GM12891 (cell line): ENCODE data around the gene SLC6A19.

Experiments
- POLR2A ChIP-seq: IDR thresholded peaks from 2 replicates; pipeline ENCODE4 v1.6.1; 2011; ENCODE audit warnings: low read depth, low read length, control low read depth
- POLR2AphosphoS5 ChIP-seq: IDR thresholded peaks from 2 replicates; pipeline ENCODE4 v1.6.1; 2011; ENCODE audit warnings: low read depth, low read length, control low read depth
- TAF1 ChIP-seq: IDR thresholded peaks from 2 replicates; pipeline ENCODE4 v1.6.1; 2011; ENCODE audit warnings: low read depth, low read length, control low read depth

DNA sequence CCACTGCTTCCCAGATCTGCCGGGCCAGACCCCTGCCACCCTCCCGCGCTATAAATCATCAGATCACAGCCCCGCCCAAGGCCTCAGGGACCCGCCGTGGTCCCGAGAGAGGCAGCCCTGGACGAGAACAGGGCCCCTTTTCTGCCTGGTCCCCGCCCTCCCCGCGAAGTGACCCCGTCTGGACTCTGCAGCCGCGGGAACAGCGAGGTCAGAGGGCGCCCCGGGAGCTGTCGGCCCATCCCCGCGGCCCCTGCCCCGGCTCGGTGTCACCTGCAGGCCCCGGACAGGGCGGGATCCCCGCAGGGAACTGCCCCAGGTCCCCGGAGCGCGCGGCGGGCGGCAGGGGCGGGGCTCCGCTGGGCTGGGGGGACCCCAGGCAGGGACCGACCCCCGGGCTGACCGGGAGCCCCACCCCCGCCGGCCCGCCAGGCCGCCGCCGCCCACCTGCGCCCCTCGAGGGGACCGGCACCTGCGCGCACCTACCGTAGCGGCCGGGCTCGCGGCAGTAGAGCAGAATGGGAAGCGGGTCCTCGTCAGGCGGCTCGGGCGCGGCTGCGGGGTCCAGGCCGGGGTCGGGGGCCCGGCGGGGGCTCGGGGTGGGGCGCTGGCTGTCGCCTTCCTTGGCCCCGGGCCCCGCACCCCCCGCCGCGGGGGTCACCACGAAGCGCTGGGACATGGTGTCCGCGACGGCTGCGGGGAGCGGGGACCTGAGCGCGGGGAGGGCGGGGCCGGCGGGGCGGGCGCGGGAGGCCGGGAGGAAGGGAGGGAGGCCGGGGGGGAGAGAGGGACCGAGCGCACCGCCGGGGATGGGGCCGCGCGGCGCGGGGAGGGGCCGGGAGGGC lies 46.0 kb upstream of the SLC6A19 start:
- TF ChIP-seq POLR2A = no peak
- TF ChIP-seq TAF1 = no peak
- no peak for TF ChIP-seq POLR2AphosphoS5
